Large intestine (tissue), 3 donors: Measurements from ENCODE around the gene CDC27. TPM values are rescaled to one million over a fixed set of nuclear protein-coding genes. Genes with fewer than 3 reads are reported as not detected.
"Not testable (repeated sequence)": the region's sequence is repeated elsewhere in the genome, so short reads cannot be mapped to it uniquely, and the experiment has no call there.

Experiments
- DNase-seq, 2 donors: peaks; one replicate each; pipeline versions ENCODE4 v3.0.0 to v3.0.0-alpha.2; 2013
- H3K27ac ChIP-seq: one replicate; pipeline ENCODE4 v1.5.1; 2013; ENCODE audit warnings: low read length
- H3K27me3 ChIP-seq: 2 replicates; pipeline ENCODE4 v1.6.1; 2013; ENCODE audit warnings: low read length; ENCODE audit not compliant: control insufficient read depth, insufficient read depth
- H3K36me3 ChIP-seq: 2 replicates; pipeline ENCODE4 v1.6.1; 2013; ENCODE audit warnings: low read length; ENCODE audit not compliant: control insufficient read depth, insufficient read depth
- H3K4me1 ChIP-seq: one replicate; pipeline ENCODE4 v1.6.1; 2013; ENCODE audit warnings: low read length; ENCODE audit not compliant: control insufficient read depth, insufficient read depth
- H3K4me3 ChIP-seq: one replicate; pipeline ENCODE4 v1.5.1; 2013; ENCODE audit warnings: low read length
- H3K9me3 ChIP-seq: one replicate; pipeline ENCODE4 v1.6.1; 2013; ENCODE audit warnings: mild to moderate bottlenecking, low read depth, low read length, moderate library complexity; ENCODE audit not compliant: control insufficient read depth
- WGBS: methylation state at CpG from one replicate; pipeline ENCODE4 v1.1.5; 2013; ENCODE audit warnings: low lambda C conversion rate; ENCODE audit not compliant: insufficient coverage; 5-methylcytosine and 5-hydroxymethylcytosine counted together
- polyA plus RNA-seq: library from polyadenylated mRNA; unstranded; fragments of 120-200 nt; gene quantifications from one replicate; pipeline ENCODE4 v1.2.1, GENCODE V29; 2013

The CDC27 gene
- polyA plus RNA-seq, 1 donor, result 33.5 TPM

DNA sequence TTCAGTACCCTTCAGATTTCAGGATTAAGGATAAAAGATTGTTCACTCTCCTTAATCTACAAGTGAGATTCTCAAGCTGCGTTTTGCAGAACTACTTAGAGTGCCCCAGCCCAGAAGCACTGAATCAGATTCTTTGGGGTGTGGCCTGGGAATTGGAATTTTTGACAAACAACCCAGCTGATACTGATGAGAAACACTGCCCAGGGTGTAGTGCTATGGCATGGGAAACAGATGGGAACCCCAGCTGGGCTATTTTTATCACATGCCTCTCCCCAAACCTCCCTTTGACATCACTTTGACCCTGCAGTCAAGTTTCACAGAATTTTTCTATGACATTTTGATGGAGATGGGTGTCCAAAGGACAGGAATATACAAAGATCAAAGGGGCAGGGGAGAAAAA, 83.8 kb downstream of the CDC27 start:
- not testable (repeated sequence) for H3K27ac ChIP-seq, H3K4me3 ChIP-seq, H3K4me1 ChIP-seq, H3K36me3 ChIP-seq, H3K9me3 ChIP-seq, H3K27me3 ChIP-seq, DNase-seq
- no CpG with 5 or more reads among the region's 1 CpG for WGBS

DNA sequence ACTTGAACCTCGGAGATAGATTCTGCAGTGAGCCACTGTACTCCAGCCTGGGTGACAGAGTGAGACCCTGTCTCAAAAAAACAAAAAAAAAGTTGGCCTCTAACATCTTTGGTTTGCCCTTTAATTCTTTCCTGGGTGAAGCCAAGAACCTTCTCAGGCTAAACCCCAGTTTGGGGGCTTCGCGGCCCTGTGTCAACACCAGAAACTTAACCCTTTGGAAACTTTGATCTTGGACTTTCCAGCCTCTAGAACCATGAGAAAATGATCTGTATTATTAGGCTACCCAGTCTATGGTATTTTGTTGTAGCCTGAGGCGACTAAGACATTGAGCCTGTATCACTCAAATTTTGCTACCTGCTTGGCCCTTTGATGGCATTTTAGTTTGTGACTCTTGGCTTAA, 86.2 kb downstream of the CDC27 start:
- no peaks in the 10 kb centered on the region for H3K9me3 ChIP-seq
- DNase-seq, result no peak
- 90% methylated on average over 2 of the region's 4 CpGs for WGBS
- H3K4me3 ChIP-seq, result no peak overlapping the region
- no peak overlapping the region for H3K27ac ChIP-seq
- H3K27me3 ChIP-seq, result no peaks in the 10 kb centered on the region
- no peaks in the 10 kb centered on the region for H3K4me1 ChIP-seq
- no peaks in the 10 kb centered on the region for H3K36me3 ChIP-seq

DNA sequence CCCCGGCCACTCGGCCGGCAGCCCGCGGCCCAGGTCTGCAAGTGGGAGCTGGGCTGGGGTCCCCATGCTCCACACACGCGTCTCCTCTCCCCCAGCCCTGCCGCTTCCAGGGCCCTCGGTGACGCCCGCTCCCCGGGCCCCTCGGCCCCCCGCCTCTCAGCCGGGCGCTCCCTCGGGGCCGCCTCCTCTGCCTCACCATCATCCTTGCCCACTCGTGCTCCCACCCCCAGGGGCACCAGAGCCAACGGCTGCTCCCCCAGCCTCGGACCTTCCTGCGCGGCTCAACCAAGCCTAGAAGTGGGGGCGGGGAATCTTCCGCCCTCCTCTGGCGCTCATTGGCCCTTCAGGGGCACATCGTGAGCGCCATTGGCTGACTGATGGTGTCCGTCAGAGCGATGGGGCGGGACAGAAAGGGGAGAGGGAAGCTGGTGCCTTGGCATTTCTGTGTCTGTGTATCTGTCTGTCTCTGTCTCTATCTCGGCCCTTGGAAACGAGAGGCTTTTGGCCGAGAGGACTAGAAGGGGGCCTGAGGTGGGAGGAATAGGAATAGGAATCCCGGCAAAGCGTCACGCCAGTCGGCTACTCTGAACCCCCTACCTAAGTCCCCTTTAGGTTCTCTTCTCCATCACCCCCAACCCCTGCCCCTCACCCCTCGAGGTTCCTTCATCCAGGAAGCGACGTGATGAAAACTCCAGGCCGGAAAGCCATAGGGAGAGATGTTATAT, 88.9 kb downstream of the CDC27 start:
- no peaks in the 10 kb centered on the region for H3K36me3 ChIP-seq
- no CpG with 5 or more reads among the region's 42 CpGs for WGBS
- H3K9me3 ChIP-seq, result no peaks in the 10 kb centered on the region
- H3K4me1 ChIP-seq, result no peaks in the 10 kb centered on the region
- no peak overlapping the region for H3K27ac ChIP-seq
- H3K27me3 ChIP-seq, result no peaks in the 10 kb centered on the region
- peak overlapping the region; percentile 62 for H3K4me3 ChIP-seq
- DNase-seq, result peak; percentile 80 to 89

DNA sequence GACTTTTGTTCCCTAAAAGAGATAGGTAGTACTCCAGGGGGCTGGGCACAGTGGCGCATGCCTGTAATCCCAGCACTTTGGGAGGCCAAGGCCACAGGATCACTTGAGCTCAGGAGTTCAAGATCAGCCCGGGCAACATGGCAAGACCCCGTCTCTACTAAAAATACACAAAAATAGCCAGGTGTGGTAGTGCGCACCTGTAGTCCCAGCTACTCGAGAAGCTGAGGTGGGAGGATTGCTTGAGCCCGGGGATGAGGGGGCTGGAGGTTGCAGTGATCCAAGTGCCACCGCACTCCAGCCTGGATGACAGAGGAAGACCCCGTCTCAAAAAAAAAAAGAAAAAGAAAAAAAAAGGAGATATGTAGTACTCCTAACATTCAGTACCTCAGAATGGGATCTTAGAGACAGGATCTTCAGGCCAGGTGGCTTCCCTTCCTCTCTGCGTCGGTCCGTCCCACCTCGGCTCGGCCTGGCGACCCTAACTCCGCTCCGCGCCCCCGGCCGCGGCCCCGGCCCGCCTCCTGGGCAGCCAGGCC, 89.6 kb downstream of the CDC27 start:
- Histone ChIP-seq H3K4me3 (peak overlapping the region; percentile 62), H3K9me3 (no peaks in the 10 kb centered on the region), H3K27me3 (no peaks in the 10 kb centered on the region), H3K27ac (no peak overlapping the region), H3K36me3 (no peaks in the 10 kb centered on the region), H3K4me1 (no peaks in the 10 kb centered on the region)
- WGBS, result no CpG with 5 or more reads among the region's 22 CpGs
- peak in 1 of 2 donors; percentile 3 for DNase-seq

DNA sequence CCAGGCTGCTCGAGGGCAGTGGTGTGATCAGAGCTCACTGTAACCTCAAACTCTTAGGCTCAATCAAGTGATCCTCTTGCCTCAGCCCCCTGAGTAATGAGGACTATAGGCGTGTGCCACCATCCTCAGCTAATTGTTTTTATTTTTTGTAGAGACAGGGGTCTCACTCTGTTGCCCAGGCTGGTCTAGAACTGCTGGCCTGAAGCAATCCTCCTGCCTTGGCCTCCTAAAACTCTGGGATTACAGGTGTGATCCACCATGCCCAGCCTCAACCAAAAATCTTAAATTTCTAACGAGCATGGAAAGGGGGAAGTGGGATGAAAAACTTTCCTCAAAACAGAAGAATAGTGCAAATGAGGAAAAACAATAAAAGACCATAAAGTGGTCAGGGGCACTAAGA, 92.8 kb downstream of the CDC27 start:
- WGBS, result no CpG with 5 or more reads among the region's 3 CpGs
- H3K4me3 ChIP-seq, result no peak overlapping the region
- no peaks in the 10 kb centered on the region for H3K4me1 ChIP-seq
- DNase-seq, result no peak
- H3K27me3 ChIP-seq, result no peaks in the 10 kb centered on the region
- H3K9me3 ChIP-seq, result no peaks in the 10 kb centered on the region
- no peaks in the 10 kb centered on the region for H3K36me3 ChIP-seq
- no peak overlapping the region for H3K27ac ChIP-seq

DNA sequence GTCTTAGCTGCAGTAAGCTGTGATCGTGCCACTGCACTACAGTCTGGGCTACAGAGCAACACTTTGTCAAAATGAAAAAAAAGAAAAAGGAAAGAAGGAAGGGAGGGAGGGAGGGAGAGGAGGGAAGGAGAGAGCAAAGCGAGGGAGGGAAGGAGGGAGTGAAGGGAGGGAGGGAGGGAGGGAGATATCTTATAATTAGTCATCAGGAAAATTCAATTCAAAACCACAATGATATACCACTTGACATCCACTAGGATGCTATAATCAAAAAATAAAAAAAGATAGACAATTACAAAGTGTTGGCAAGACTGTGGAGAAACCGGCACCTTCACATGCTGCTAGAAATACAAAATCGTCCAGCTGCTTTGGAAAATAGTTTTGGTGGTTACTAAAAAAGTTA, 93.8 kb downstream of the CDC27 start:
- no peak for DNase-seq
- WGBS, result 92% methylated on average over 2 of the region's 4 CpGs
- no peak overlapping the region for H3K4me3 ChIP-seq
- H3K27me3 ChIP-seq, result no peaks in the 10 kb centered on the region
- H3K9me3 ChIP-seq, result no peaks in the 10 kb centered on the region
- H3K27ac ChIP-seq, result no peak overlapping the region
- H3K36me3 ChIP-seq, result no peaks in the 10 kb centered on the region
- H3K4me1 ChIP-seq, result no peaks in the 10 kb centered on the region

DNA sequence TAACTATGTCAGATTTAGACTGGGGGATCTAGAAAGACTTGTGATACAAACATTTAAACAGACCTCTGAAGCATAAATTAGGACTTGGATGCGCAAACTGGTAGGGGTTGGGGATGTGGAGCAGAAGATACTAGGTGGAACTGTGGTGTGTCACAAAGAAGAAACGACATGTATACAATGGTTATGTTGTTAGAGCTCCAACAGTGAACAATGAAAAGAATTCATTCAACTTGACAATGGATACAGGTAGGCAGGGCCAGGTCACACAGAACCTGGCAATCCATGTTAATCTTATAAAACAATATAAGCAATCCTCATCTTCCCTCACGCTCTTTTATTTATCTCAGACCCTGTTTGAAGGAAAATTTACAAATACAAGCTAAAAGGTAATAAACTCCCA, 102.0 kb downstream of the CDC27 start:
- H3K27ac ChIP-seq, result no peak overlapping the region
- H3K36me3 ChIP-seq, result no peaks in the 10 kb centered on the region
- DNase-seq, result no peak
- no peaks in the 10 kb centered on the region for H3K9me3 ChIP-seq
- WGBS, result 100% methylated on average over 2 of the region's 3 CpGs
- no peak overlapping the region for H3K4me3 ChIP-seq
- no peaks in the 10 kb centered on the region for H3K27me3 ChIP-seq
- H3K4me1 ChIP-seq, result peaks cover 3% of the 10 kb centered on the region

DNA sequence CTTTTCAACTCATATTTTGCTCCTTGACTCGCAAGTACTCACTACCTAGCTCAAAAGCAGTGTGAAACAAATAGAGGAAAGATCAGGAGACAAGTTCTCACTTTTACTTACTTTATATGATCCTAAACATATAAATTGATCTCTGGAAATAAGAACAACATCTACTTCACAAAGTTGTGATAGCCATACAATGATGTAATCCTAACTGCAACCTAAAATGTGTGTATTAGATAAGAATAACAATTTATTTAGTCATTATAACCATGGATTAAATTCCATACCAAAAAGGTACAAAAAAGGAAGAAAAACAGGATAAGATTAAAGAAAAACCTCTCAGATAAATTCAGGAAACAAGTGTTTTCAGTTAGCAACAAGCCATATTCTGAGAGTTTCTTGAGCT, 103.4 kb downstream of the CDC27 start:
- Histone ChIP-seq H3K4me1 (peaks cover 3% of the 10 kb centered on the region), H3K9me3 (no peaks in the 10 kb centered on the region), H3K27me3 (no peaks in the 10 kb centered on the region), H3K4me3 (no peak overlapping the region), H3K36me3 (no peaks in the 10 kb centered on the region), H3K27ac (peak overlapping the region; percentile 44)
- DNase-seq, result no peak
- WGBS, result no CpG with 5 or more reads among the region's 1 CpG

DNA sequence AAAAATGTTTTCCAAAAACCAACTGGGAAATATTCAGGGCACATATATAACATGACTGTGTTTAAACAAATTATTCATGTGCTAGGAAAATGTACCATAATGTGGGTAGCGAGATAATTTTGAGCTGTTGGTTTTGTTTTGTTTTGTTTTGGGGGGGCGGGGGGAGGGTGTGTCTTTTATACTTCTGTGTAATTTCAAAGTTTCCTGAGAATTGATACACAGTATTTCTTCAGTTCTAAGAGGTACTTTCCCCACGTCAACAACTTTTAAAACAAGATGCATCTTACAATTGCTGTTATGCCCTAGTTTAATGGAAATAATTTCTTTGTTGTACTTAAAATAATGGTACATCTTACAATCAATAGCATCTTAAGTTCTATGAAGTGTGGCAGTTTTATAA, 110.3 kb downstream of the CDC27 start:
- 100% methylated on average over 2 of the region's 3 CpGs for WGBS
- Histone ChIP-seq H3K36me3 (no peaks in the 10 kb centered on the region), H3K9me3 (no peaks in the 10 kb centered on the region), H3K27ac (no peak overlapping the region), H3K27me3 (no peaks in the 10 kb centered on the region), H3K4me1 (no peaks in the 10 kb centered on the region), H3K4me3 (no peak overlapping the region)
- no peak for DNase-seq

DNA sequence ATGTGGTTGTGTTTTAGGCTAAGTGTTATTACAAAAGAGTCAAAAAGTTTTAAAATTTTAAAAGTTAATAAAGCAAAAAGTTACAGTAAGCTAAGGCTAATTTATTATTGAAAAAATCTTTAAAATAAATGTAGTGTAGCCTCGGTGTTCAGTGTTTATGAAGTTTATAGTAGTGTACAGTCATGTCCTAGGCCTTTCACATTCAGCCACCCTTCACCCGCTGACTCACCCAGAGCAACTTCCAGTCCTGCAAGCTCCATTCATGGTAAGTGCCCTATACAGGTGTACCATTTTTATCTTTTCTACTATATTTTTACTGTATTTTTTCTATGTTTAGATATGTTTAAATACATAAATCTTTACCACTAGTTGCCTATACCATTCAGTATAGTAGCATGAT, 111.5 kb downstream of the CDC27 start:
- no peak for DNase-seq
- H3K9me3 ChIP-seq, result no peaks in the 10 kb centered on the region
- 80% methylated on average over 1 of the region's 2 CpGs for WGBS
- no peak overlapping the region for H3K4me3 ChIP-seq
- no peak overlapping the region for H3K27ac ChIP-seq
- H3K4me1 ChIP-seq, result no peaks in the 10 kb centered on the region
- H3K27me3 ChIP-seq, result no peaks in the 10 kb centered on the region
- H3K36me3 ChIP-seq, result no peaks in the 10 kb centered on the region

DNA sequence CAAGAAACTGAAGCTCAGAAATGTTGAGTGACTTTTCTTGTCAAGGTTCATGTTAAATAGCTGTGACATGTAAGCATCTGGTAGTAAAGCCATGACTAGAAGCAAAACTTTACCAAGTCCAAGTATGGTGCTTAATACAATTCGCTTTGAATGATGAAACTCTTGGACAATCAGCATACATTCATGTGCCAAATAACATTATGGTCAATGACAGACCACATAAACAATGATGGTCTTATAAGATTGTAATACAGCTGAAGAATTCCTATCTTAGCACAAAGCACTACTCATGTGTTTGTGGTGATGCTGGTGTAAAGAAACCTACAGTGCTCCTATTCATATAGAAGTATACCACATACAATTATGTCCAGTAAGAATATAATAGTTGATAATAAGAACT, 112.9 kb downstream of the CDC27 start:
- H3K27ac ChIP-seq, result no peak overlapping the region
- H3K4me3 ChIP-seq, result no peak overlapping the region
- DNase-seq, result no peak
- H3K4me1 ChIP-seq, result peaks cover 5% of the 10 kb centered on the region
- H3K36me3 ChIP-seq, result no peaks in the 10 kb centered on the region
- 83% methylated on average over 1 of the region's 1 CpG for WGBS
- no peaks in the 10 kb centered on the region for H3K9me3 ChIP-seq
- H3K27me3 ChIP-seq, result no peaks in the 10 kb centered on the region
